Ovary (tissue), 3 donors: ENCODE measurements around the gene TSHZ2.

Source experiments
- CTCF ChIP-seq, 3 donors: fragments of 450-650 bp in 2 of 3; fragments of 200-600 bp in 1 of 3; IDR thresholded peaks; one replicate each; pipeline versions ENCODE4 v1.5.1 to v1.8.0; 2016 to 2022; ENCODE audit warnings: antibody characterized with exemption in 3 of 3, mild to moderate bottlenecking in 1 of 3
- EP300 ChIP-seq: sonication (generic); formaldehyde crosslinking; IDR thresholded peaks from one replicate; pipeline ENCODE4 v1.6.1; 2017; ENCODE audit warnings: antibody characterized with exemption
- POLR2A ChIP-seq: fragments of 450-650 bp; IDR thresholded peaks from one replicate; pipeline ENCODE4 v1.6.1; 2017; ENCODE audit warnings: antibody characterized with exemption, mild to moderate bottlenecking, moderate library complexity
- donor health status: DM: no; HTN: no; CAD: no.

- no peak for TF ChIP-seq CTCF (IDR thresholded peaks at IDR 0.05)
- no peak for TF ChIP-seq POLR2A
- TF ChIP-seq EP300, result no peak
These were observed 109.1 kb downstream of the TSHZ2 start for GRCh38 chr20:53080969-53081871.
